ENCODE data around the gene ZBTB46. TPM values are rescaled to one million over a fixed set of nuclear protein-coding genes. Genes with fewer than 3 reads are reported as not detected.

Gene ZBTB46
- total RNA-seq, 1 experiment from 2014 or later = 27.1 TPM

- H3K4me2 ChIP-seq (ENCODE audit: insufficient read depth, insufficient read length, low read length) = no peak overlapping the region
- no peak overlapping the region for H4K5ac ChIP-seq (ENCODE audit: insufficient read length, low read depth, low read length)
- no peak overlapping the region for H3K27ac ChIP-seq (ENCODE audit: insufficient read length, low read depth, low read length)
- Mint-ChIP-seq H3K4me1 (peaks cover 9 to 12% of the 10 kb centered on the region in 2 experiments; a peak in 3 of 4 replicates), H3K36me3 (ENCODE audit: insufficient read depth in 1 of 3, low read depth in 3 of 3) (no peaks in the 10 kb centered on the region), H3K9me3 (no peaks in the 10 kb centered on the region), H3K27me3 (ENCODE audit: low read depth) (peaks cover 6% of the 10 kb centered on the region), H3K27ac (peak overlapping the region in 2 of 3 experiments; percentile 35 to 53; a peak in 2 of 7 replicates), H3K4me3 (no peak overlapping the region)
- no peaks in the 10 kb centered on the region for H3K79me2 ChIP-seq (ENCODE audit: insufficient read depth, low read length)
- H3K4ac ChIP-seq (ENCODE audit: low read depth, low read length) = no peak overlapping the region
- no peak overlapping the region for H2BK5ac ChIP-seq (ENCODE audit: insufficient read length, low read length)
- no peak overlapping the region for H2BK12ac ChIP-seq (ENCODE audit: insufficient read length, low read depth, low read length)
- DNase-seq = no peak
- no peak overlapping the region for H3T11ph ChIP-seq (ENCODE audit: low read length)
- H3K23me2 ChIP-seq (ENCODE audit: insufficient read length, low read depth, low read length, poor library complexity, severe bottlenecking) = peaks cover 5% of the 10 kb centered on the region
- no peak overlapping the region for H3K18ac ChIP-seq (ENCODE audit: insufficient read length, low read depth, low read length)
- H4K8ac ChIP-seq (replicated peaks; ENCODE audit: insufficient read length, low read depth, low read length) = no peak overlapping the region
- H2AK5ac ChIP-seq (ENCODE audit: insufficient read length, low read length) = no peak overlapping the region
- no peaks in the 10 kb centered on the region for H3K79me1 ChIP-seq (ENCODE audit: insufficient read depth, low read depth, low read length, poor library complexity, severe bottlenecking)
- no peaks in the 10 kb centered on the region for H3K27me3 ChIP-seq (ENCODE audit: insufficient read depth, low read length)
- H3K9ac ChIP-seq (ENCODE audit: extremely low read depth, insufficient read length, low read length) = no peak overlapping the region
- no peak overlapping the region for H2BK120ac ChIP-seq (ENCODE audit: low read depth, low read length, poor library complexity, severe bottlenecking)
- H2BK15ac ChIP-seq (ENCODE audit: low read depth, low read length) = no peak overlapping the region
- no peaks in the 10 kb centered on the region for H4K20me1 ChIP-seq (ENCODE audit: control insufficient read depth, insufficient read depth, insufficient read length)
- TF ChIP-seq CTCF (conservative IDR thresholded peaks at IDR 0.05) = no peak
- no peaks in the 10 kb centered on the region for H3K9me3 ChIP-seq (ENCODE audit: control insufficient read depth, low read depth, low read length)
- H2AFZ ChIP-seq (ENCODE audit: low read length) = no peak overlapping the region
- no peak overlapping the region for H4K91ac ChIP-seq (ENCODE audit: insufficient read length, low read depth, low read length)
- WGBS (ENCODE audit: extremely low coverage, insufficient read length, low lambda C conversion rate) = no CpG with 5 or more reads among the region's 27 CpGs
- no peak overlapping the region for H2BK20ac ChIP-seq (ENCODE audit: low read depth, low read length, poor library complexity, severe bottlenecking)
- H3K56ac ChIP-seq (ENCODE audit: insufficient read length, low read depth, low read length) = no peak overlapping the region
- H3K14ac ChIP-seq (ENCODE audit: insufficient read depth, low read length) = no peak overlapping the region
- H3K23ac ChIP-seq (ENCODE audit: insufficient read length, low read depth, low read length) = no peak overlapping the region
- peaks cover 5% of the 10 kb centered on the region; the same call in 1 of the 2 replicates for H3K4me1 ChIP-seq (ENCODE audit: insufficient read depth, low read length)
Observed at GRCh38 chr20:63850689-63851547, 19.9 kb upstream of the ZBTB46 start.
